CD4-positive, alpha-beta T cell treated with Interleukin-2 at 100 ng/mL for 4 hours (primary cell): ENCODE data around the gene GPR155.

Experiments
- DNase-seq: peaks from one replicate; pipeline ENCODE4 v3.0.0-alpha.2; 2020; ENCODE audit warnings: low spot score

The GPR155 gene

GRCh38 chr2:174486563-174487107 is at the start of gene GPR155:
GPR155 (minus strand) TSS chr2:174487029; CDS start chr2:174481956, 5,073 bp downstream.
- DNase-seq, result peak; percentile 27

- no peak for DNase-seq
Measured at GRCh38 chr2:174535757-174536703, 49.2 kb upstream of the GPR155 start.

GRCh38 chr2:174535083-174535482 is 48.3 kb upstream of the GPR155 start:
- no peak for DNase-seq

GRCh38 chr2:174529916-174530315 is 43.1 kb upstream of the GPR155 start:
- DNase-seq, result no peak

DNA sequence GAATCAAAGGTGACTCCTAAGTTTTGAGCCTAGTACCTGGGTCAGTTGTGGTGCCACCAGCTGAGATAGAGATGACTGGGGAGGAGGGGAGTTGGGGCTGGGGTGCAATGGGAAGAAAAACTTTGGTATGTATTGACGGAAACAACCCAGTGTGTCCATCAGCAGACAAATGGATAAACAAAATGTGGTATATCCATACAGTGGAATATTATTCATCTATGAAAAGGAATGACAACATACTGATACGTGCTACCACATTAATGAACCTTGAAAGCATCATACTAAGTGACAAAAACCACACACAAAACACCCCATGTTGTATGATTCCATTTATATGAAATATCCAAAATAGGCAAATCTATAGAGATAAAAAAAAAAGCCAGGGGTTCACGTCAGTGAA is 41.1 kb upstream of the GPR155 start:
- no peak for DNase-seq

DNA sequence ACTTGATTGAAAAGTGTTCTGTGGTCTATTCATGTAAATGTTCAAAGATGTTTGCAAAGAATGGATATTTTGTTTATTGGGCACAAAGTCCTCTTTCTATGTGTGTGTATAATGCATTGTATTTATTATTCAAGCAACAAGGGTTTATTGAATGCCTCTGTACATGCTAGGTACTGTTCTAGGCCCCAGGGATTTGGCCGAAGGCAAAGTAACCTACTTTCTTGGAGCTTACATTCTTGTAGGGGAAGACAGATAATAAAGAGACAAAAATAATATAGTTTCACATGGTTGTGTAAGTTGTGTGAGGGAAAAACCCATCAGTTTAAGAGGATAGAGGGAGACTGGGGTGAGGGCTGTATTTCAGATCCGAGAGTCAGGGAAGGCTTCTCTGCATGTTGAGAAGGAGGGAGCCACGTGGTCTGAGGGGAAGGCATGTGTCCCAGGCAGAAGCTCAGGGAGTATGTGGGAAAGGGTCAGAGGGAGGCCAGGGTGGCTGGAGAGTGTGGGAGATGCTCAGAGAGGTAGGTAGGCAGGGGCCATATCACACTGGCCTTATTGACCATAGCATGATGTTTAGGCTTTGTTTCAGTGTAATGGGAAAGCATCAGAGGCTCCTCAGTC is 40.4 kb upstream of the GPR155 start:
- DNase-seq, result no peak

DNA sequence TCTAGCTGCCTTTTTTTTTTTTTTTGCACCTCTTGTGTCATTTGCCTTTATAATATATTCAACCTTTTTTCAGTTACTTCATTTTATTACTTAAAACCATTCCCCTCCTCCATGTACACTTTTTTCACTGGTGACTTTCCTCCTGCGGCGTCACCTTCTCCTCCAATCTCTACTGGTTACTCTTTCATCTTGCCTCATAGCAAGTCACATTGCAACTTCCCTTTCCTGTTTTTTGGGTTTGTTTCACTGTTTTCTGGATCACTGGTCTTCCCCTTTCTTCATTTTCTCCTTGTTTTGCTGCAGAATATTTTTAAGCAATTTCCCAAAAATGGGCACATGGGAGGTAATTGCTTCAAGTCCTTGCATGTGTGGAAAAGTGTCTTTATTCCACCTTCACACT is 37.7 kb upstream of the GPR155 start:
- DNase-seq, result no peak

GRCh38 chr2:174522553-174522952 is 35.7 kb upstream of the GPR155 start:
- no peak for DNase-seq

- no peak for DNase-seq
Measured at GRCh38 chr2:174518395-174518794, 31.6 kb upstream of the GPR155 start.

DNA sequence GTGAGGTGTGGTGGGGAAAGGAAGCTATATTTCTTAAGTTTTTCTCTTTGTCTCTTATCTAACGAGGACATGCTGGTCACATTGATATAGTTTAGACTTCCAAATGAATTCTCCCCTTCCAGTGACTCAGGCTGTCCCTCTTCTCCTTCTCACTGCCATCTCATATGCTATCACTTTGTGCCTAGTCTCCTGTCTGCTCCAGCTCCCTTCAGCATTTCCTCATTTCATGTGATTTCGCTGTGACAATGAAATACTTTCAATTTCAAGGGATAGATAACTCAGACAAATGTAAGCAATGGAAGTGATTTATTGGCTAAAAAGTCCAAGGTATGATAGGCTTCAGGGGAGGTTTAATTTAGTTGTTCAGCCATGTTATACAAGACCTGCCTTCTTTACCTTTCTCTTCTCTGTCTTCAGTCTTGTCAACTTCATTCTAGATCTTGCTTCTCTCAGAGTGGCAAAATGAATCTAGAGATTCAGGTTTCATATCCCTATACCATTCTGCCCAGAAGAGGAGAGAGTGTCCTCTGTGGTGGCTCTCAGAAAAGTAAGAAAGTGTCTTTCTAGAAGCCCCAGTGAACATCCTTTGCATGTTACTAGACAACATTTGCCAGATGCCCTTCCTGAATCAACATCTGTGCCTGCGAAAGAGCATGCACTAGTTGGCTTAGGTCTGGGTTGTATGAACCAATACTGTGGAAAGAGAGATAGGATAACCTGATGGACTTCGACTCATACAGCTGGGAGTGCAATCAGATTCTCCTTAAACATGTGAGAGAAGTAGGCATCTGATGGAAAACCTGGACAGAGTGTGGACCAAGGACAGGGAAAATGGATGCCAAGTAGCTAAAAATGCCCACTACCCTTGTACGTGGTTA is 29.9 kb upstream of the GPR155 start:
- no peak for DNase-seq

- no peak for DNase-seq
Measured at GRCh38 chr2:174512345-174512744, 25.5 kb upstream of the GPR155 start.

DNA sequence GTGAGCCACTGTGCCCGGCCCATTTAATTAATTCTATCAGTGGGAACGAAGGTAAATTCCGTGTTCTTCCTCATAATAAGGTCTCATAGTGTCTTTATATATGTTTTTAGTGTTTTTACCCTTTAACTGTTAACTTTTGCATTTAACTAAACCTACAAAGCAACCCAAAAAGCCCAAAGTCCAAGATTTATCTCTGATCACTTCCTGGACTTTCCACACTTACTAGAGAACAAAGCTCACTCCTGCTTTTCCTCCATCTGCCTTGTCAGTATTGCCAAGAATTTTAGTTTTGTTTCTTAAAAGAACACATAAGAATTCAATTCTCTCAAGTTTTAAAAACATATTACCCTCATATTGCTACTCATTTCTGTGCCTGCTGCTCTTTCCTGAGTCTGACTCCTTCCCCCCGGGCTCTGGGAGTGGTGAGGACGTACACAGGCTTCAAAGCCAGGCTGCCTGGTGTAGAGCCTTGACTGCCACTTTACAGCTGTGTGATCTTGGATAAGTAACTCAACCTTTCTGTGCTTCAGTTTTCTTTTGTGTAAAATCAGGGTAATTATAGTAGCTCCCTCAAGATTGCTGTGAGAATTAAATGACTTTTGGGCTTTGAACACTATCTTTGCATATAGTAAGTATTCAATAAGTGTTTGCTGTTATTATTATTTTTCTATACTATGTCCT is 24.9 kb upstream of the GPR155 start:
- no peak for DNase-seq

GRCh38 chr2:174510583-174511189 is 23.9 kb upstream of the GPR155 start:
- DNase-seq, result no peak

GRCh38 chr2:174503161-174503809 is 16.5 kb upstream of the GPR155 start:
- no peak for DNase-seq

- DNase-seq, result no peak
Measured at GRCh38 chr2:174499371-174499770, 12.5 kb upstream of the GPR155 start.

GRCh38 chr2:174495365-174496012 is 8.7 kb upstream of the GPR155 start:
- no peak for DNase-seq

DNA sequence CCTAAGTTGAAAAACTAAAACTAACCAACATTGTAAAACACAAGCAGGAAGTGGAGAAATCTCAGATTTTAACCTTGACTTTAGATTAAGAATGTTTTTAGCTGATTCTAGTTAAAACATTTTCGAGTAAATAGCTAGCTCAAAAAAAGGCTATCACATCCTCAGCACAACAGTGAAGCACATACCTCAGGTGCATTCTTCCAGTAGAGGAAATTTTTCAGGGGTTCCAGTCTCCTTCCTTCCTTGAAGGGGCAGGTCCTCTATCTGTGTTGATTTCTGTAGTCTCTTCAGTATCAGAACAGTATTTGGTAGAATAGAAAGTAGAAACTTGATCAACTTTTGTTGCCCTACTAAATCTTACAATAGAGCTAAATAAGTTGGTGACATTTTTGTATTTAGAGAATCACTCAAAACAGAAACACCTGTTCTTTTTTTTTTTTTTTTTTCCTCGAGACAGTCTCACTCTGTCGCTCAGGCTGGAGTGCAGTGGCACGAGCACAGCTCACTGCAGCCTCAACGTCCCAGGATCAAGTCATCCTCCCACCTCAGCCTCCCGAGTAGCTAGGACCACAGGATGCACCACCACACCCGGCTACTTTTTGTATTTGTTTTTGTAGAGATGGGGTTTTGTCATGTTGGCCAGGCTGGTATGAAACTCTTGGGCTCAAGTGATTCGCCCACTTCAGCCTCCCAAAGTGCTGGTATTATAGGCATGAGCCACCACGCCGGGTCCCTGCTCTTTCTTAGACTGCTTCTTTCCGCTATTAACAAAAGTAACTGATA is 6.9 kb upstream of the GPR155 start:
- DNase-seq, result peak; percentile 16

- peak; percentile 69 for DNase-seq
Measured at GRCh38 chr2:174492963-174493431, 6.2 kb upstream of the GPR155 start.

- no peak for DNase-seq
Measured at GRCh38 chr2:174491947-174492346, 5.1 kb upstream of the GPR155 start.
